Esophagus muscularis mucosa (tissue), 4 donors: ENCODE results near the gene DPYSL4. TPM values are rescaled to one million over a fixed set of nuclear protein-coding genes. Genes with fewer than 3 reads are reported as not detected.

Experiments used
- DNase-seq: peaks from one replicate; pipeline ENCODE4 v3.0.0-alpha.2; 2017; ENCODE audit errors: extremely low spot score
- H3K27ac ChIP-seq, 4 donors: fragments of 200-600 bp; sonication (generic); replicated peaks in 1 of 4; 1 replicate in 3 of 4; 2 replicates in 1 of 4; pipeline ENCODE4 v1.5.1; 2016 to 2019; ENCODE audit warnings: mild to moderate bottlenecking in 1 of 4
- H3K27me3 ChIP-seq, 4 donors: fragments of 200-600 bp; sonication (generic); one replicate each; pipeline versions ENCODE4 v1.5.1 to v1.6.0; 2016 to 2019
- H3K36me3 ChIP-seq, 4 donors: fragments of 200-600 bp; sonication (generic); one replicate each; pipeline ENCODE4 v1.5.1; 2016 to 2019
- H3K4me1 ChIP-seq, 4 donors: fragments of 200-600 bp; sonication (generic); one replicate each; pipeline ENCODE4 v1.5.1; 2016 to 2019
- H3K4me3 ChIP-seq, 4 donors: fragments of 200-600 bp; sonication (generic); 1 replicate in 2 of 4; 2 replicates in 2 of 4; pipeline ENCODE4 v1.5.1; 2016 to 2019; ENCODE audit warnings: mild to moderate bottlenecking in 4 of 4, moderate library complexity in 1 of 4
- H3K9me3 ChIP-seq, 4 donors: fragments of 200-600 bp; sonication (generic); 1 replicate in 3 of 4; 2 replicates in 1 of 4; pipeline ENCODE4 v1.5.1; 2016 to 2019
- CTCF ChIP-seq, 3 experiments: fragments of 200-600 bp in 2 of 3; fragments of 450-650 bp in 1 of 3; sonication (generic) in 2 of 3; IDR thresholded peaks; one replicate each; pipeline ENCODE4 v1.5.1; 2017 to 2019; ENCODE audit warnings: antibody characterized with exemption in 3 of 3, mild to moderate bottlenecking in 2 of 3, moderate library complexity in 1 of 3
- EP300 ChIP-seq: sonication (generic); formaldehyde crosslinking; IDR thresholded peaks from one replicate; pipeline ENCODE4 v1.6.1; 2017; ENCODE audit warnings: antibody characterized with exemption
- POLR2A ChIP-seq: fragments of 450-650 bp; IDR thresholded peaks from one replicate; pipeline ENCODE4 v1.6.1; 2017; ENCODE audit warnings: antibody characterized with exemption, moderate library complexity, mild to moderate bottlenecking, low read depth
- POLR2AphosphoS5 ChIP-seq, 2 donors: sonication (generic); formaldehyde crosslinking; IDR thresholded peaks; one replicate each; pipeline ENCODE4 v1.6.1; 2017; ENCODE audit warnings: antibody characterized with exemption in 2 of 2
- WGBS: methylation state at CpG from one replicate; pipeline ENCODE4 v1.1.5; 2018; 5-methylcytosine and 5-hydroxymethylcytosine counted together
- intact Hi-C: fragments of 100-400 bp; cut with DNase I; formaldehyde crosslinking; loops from one replicate; pipeline ENCODE4 v1.15.1; 2023
- total RNA-seq, 4 donors: library from RNA; depleted of rRNA; stranded (reverse); fragments of >200 nt; gene quantifications; one replicate each; pipeline versions ENCODE4 v1.1.0 to v1.2.1, GENCODE V29; 2016

The DPYSL4 gene
- total RNA-seq, 4 donors from 2014 or later = 0.42 to 4.5 (median 1.9) TPM

- no peak overlapping the region for H3K4me3 ChIP-seq
- intact Hi-C loops = no loop called here
- H3K36me3 ChIP-seq = peaks cover 0 to 23% (median 5%) of the 10 kb centered on the region in 4 donors
- H3K27ac ChIP-seq = no peak overlapping the region
- 73% methylated on average over 10 of the region's 15 CpGs for WGBS
- no peak for TF ChIP-seq POLR2A
- no peak for TF ChIP-seq POLR2AphosphoS5 (IDR thresholded peaks at IDR 0.05)
- TF ChIP-seq EP300 = no peak
- TF ChIP-seq CTCF (IDR thresholded peaks at IDR 0.05) = no peak
- H3K9me3 ChIP-seq = no peaks in the 10 kb centered on the region
- H3K27me3 ChIP-seq = no peaks in the 10 kb centered on the region
- H3K4me1 ChIP-seq = no peaks in the 10 kb centered on the region
- no peak for DNase-seq
These were observed 30.9 kb upstream of the DPYSL4 start for GRCh38 chr10:132155723-132156381.

GRCh38 chr10:132156382-132156781 lies 30.4 kb upstream of the DPYSL4 start:
- DNase-seq = no peak
- Histone ChIP-seq H3K36me3 (peaks cover 0 to 19% (median 5%) of the 10 kb centered on the region in 4 donors), H3K4me1 (no peaks in the 10 kb centered on the region), H3K27ac (no peak overlapping the region), H3K27me3 (no peaks in the 10 kb centered on the region), H3K4me3 (no peak overlapping the region), H3K9me3 (no peaks in the 10 kb centered on the region)
- WGBS = 89% methylated on average over 4 of the region's 7 CpGs
- TF ChIP-seq POLR2A (no peak), POLR2AphosphoS5 (IDR thresholded peaks at IDR 0.05) (no peak), CTCF (IDR thresholded peaks at IDR 0.05) (no peak), EP300 (no peak)
- intact Hi-C loops = no loop called here

- WGBS = 96% methylated on average over 8 of the region's 8 CpGs
- no peak overlapping the region for H3K27ac ChIP-seq
- H3K4me3 ChIP-seq = no peak overlapping the region
- intact Hi-C loops = no loop called here
- no peaks in the 10 kb centered on the region for H3K9me3 ChIP-seq
- H3K27me3 ChIP-seq = no peaks in the 10 kb centered on the region
- peaks cover 0 to 16% (median 5%) of the 10 kb centered on the region in 4 donors for H3K36me3 ChIP-seq
- TF ChIP-seq CTCF (IDR thresholded peaks at IDR 0.05) (no peak), POLR2A (no peak), POLR2AphosphoS5 (IDR thresholded peaks at IDR 0.05) (no peak), EP300 (no peak)
- H3K4me1 ChIP-seq = peaks cover 2 to 4% (median 3%) of the 10 kb centered on the region in 4 donors
- no peak for DNase-seq
These were observed 29.6 kb upstream of the DPYSL4 start for GRCh38 chr10:132157101-132157500.

- no peak for DNase-seq
- Histone ChIP-seq H3K36me3 (peaks cover 0 to 15% (median 5%) of the 10 kb centered on the region in 4 donors), H3K4me3 (no peak overlapping the region), H3K9me3 (no peaks in the 10 kb centered on the region), H3K4me1 (peaks cover 11 to 15% (median 15%) of the 10 kb centered on the region in 4 donors), H3K27ac (no peak overlapping the region), H3K27me3 (no peaks in the 10 kb centered on the region)
- intact Hi-C loops = no loop called here
- no peak for TF ChIP-seq POLR2A
- TF ChIP-seq POLR2AphosphoS5 (IDR thresholded peaks at IDR 0.05) = no peak
- TF ChIP-seq EP300 = no peak
- no peak for TF ChIP-seq CTCF (IDR thresholded peaks at IDR 0.05)
- WGBS = 68% methylated on average over 2 of the region's 2 CpGs
These were observed 28.5 kb upstream of the DPYSL4 start for GRCh38 chr10:132158122-132158741.
